ENCODE measurements around the gene NECTIN2. TPM values are rescaled to one million over a fixed set of nuclear protein-coding genes. Genes with fewer than 3 reads are reported as not detected.
"Not testable (repeated sequence)": the region's sequence is repeated elsewhere in the genome, so short reads cannot be mapped to it uniquely, and the experiment has no call there.

NECTIN2 gene
- total and polyA plus RNA-seq, 2 donors (not counting 1 experiment from before 2014, with no cell fraction given) = 0.15 to 0.32 TPM

GRCh38 chr19:44823373-44823698 is 22.8 kb upstream of the NECTIN2 start:
- WGBS (ENCODE audit: insufficient coverage) = 83% methylated on average over 1 of the region's 4 CpGs
- H3K27me3 Mint-ChIP-seq = peaks cover 22% of the 10 kb centered on the region

GRCh38 chr19:44824761-44825160 is 21.3 kb upstream of the NECTIN2 start:
- TF ChIP-seq EZH2 (IDR thresholded peaks at IDR 0.05; ENCODE audit: borderline replicate concordance, insufficient read depth, low read depth, low read length, poor library complexity, severe bottlenecking) (no peak), CTCF (IDR thresholded peaks at IDR 0.05) (no peak)
- H3K9ac ChIP-seq (ENCODE audit: low read length) = no peak overlapping the region
- DNase-seq (no peak), ATAC-seq (ENCODE audit: low read depth) (no peak)
- no peak overlapping the region for H3K4me3 ChIP-seq (ENCODE audit: control extremely low read depth in 1 of 5, extremely low read depth in 1 of 5, insufficient read depth in 1 of 5, low read depth in 2 of 5, low read length in 4 of 5)
- H3K9me3 ChIP-seq (ENCODE audit: control extremely low read depth in 1 of 3, control insufficient read depth in 2 of 3, insufficient read depth in 1 of 3, low read length in 2 of 3) = no peaks in the 10 kb centered on the region
- no peaks in the 10 kb centered on the region for H3K36me3 ChIP-seq (replicated peaks in 1 of 2; ENCODE audit: control extremely low read depth in 1 of 2, control insufficient read depth in 1 of 2, extremely low read depth in 1 of 2, insufficient read depth in 2 of 2, low read length in 1 of 2)
- Mint-ChIP-seq H3K9me3 (ENCODE audit: insufficient read depth) (no peaks in the 10 kb centered on the region), H3K4me3 (no peak overlapping the region), H3K27ac (no peak overlapping the region), H3K27me3 (peaks cover 23% of the 10 kb centered on the region), H3K4me1 (no peaks in the 10 kb centered on the region)
- no peaks in the 10 kb centered on the region for H4K20me1 ChIP-seq (ENCODE audit: control insufficient read depth, insufficient read depth, low read length, poor library complexity, severe bottlenecking)
- intact Hi-C loops (cut with micrococcal nuclease) = loop anchor here (10.0 kb wide), 1 partner anchor 380 kb away; no protein-coding TSS in a partner anchor
- no peak overlapping the region for H3K4me2 ChIP-seq (replicated peaks; ENCODE audit: low read depth, low read length, poor library complexity, severe bottlenecking)
- H3K4me1 ChIP-seq (ENCODE audit: control insufficient read depth in 2 of 2, insufficient read depth in 2 of 2, low read length in 2 of 2) = no peaks in the 10 kb centered on the region
- no peak overlapping the region for H3K27ac ChIP-seq (ENCODE audit: low read length in 2 of 2)
- H3K79me2 ChIP-seq (ENCODE audit: control insufficient read depth, insufficient read depth, low read length) = no peaks in the 10 kb centered on the region
- no peak overlapping the region for H2AFZ ChIP-seq (ENCODE audit: insufficient read depth, low read depth, low read length, poor library complexity, severe bottlenecking)
- H3K27me3 ChIP-seq (replicated peaks in 1 of 4; ENCODE audit: control extremely low read depth in 1 of 4, control insufficient read depth in 3 of 4, insufficient read depth in 4 of 4, low read length in 3 of 4) = no peaks in the 10 kb centered on the region
- ChIA-PET POLR2A (no interaction called here), CTCF (no interaction called here)
- 90% methylated on average over 4 of the region's 4 CpGs for WGBS (ENCODE audit: insufficient coverage)

More at GRCh38 chr19:44823373-44823698, 22.8 kb upstream of the NECTIN2 start:
- Histone ChIP-seq H3K9me3 (ENCODE audit: control extremely low read depth in 1 of 3, control insufficient read depth in 2 of 3, insufficient read depth in 1 of 3, low read length in 2 of 3) (no peaks in the 10 kb centered on the region), H3K9ac (ENCODE audit: low read length) (no peak overlapping the region), H3K36me3 (replicated peaks in 1 of 2; ENCODE audit: control extremely low read depth in 1 of 2, control insufficient read depth in 1 of 2, extremely low read depth in 1 of 2, insufficient read depth in 2 of 2, low read length in 1 of 2) (no peaks in the 10 kb centered on the region), H3K79me2 (ENCODE audit: control insufficient read depth, insufficient read depth, low read length) (no peaks in the 10 kb centered on the region), H3K4me2 (replicated peaks; ENCODE audit: low read depth, low read length, poor library complexity, severe bottlenecking) (no peak overlapping the region), H3K4me1 (ENCODE audit: control insufficient read depth in 2 of 2, insufficient read depth in 2 of 2, low read length in 2 of 2) (no peaks in the 10 kb centered on the region), H4K20me1 (ENCODE audit: control insufficient read depth, insufficient read depth, low read length, poor library complexity, severe bottlenecking) (no peaks in the 10 kb centered on the region), H2AFZ (ENCODE audit: insufficient read depth, low read depth, low read length, poor library complexity, severe bottlenecking) (no peak overlapping the region), H3K4me3 (ENCODE audit: control extremely low read depth in 1 of 5, extremely low read depth in 1 of 5, insufficient read depth in 1 of 5, low read depth in 2 of 5, low read length in 4 of 5) (no peak overlapping the region), H3K27me3 (replicated peaks in 1 of 4; ENCODE audit: control extremely low read depth in 1 of 4, control insufficient read depth in 3 of 4, insufficient read depth in 4 of 4, low read length in 3 of 4) (no peaks in the 10 kb centered on the region), H3K27ac (ENCODE audit: low read length in 2 of 2) (no peak overlapping the region)
- TF ChIP-seq CTCF (IDR thresholded peaks at IDR 0.05) (no peak), EZH2 (IDR thresholded peaks at IDR 0.05; ENCODE audit: borderline replicate concordance, insufficient read depth, low read depth, low read length, poor library complexity, severe bottlenecking) (no peak)
- no peak overlapping the region for H3K27ac Mint-ChIP-seq
- DNase-seq = no peak
- no peak for ATAC-seq (ENCODE audit: low read depth)
- intact Hi-C loops (cut with micrococcal nuclease) = loop anchor here (10.0 kb wide), 1 partner anchor 381 kb away; no protein-coding TSS in a partner anchor
- H3K9me3 Mint-ChIP-seq (ENCODE audit: insufficient read depth) = no peaks in the 10 kb centered on the region
- H3K4me1 Mint-ChIP-seq = no peaks in the 10 kb centered on the region
- POLR2A ChIA-PET = no interaction called here
- CTCF ChIA-PET = interaction anchor here (0.6 kb wide), 2 partner anchors 8 to 639 kb away, joined by 3 read pairs; no protein-coding TSS in a partner anchor
- no peak overlapping the region for H3K4me3 Mint-ChIP-seq

- H3K27ac Mint-ChIP-seq; H3K27ac ChIP-seq (ENCODE audit: low read length in 2 of 2); POLR2A ChIA-PET; CTCF ChIA-PET; H3K4me3 Mint-ChIP-seq; H3K9ac ChIP-seq (ENCODE audit: low read length); H3K9me3 Mint-ChIP-seq (ENCODE audit: insufficient read depth); H3K79me2 ChIP-seq (ENCODE audit: control insufficient read depth, insufficient read depth, low read length); H3K4me2 ChIP-seq (replicated peaks; ENCODE audit: low read depth, low read length, poor library complexity, severe bottlenecking); intact Hi-C loops (cut with micrococcal nuclease); H3K9me3 ChIP-seq (ENCODE audit: control extremely low read depth in 1 of 3, control insufficient read depth in 2 of 3, insufficient read depth in 1 of 3, low read length in 2 of 3); H3K4me1 ChIP-seq (ENCODE audit: control insufficient read depth in 2 of 2, insufficient read depth in 2 of 2, low read length in 2 of 2); H3K4me3 ChIP-seq (ENCODE audit: control extremely low read depth in 1 of 5, extremely low read depth in 1 of 5, insufficient read depth in 1 of 5, low read depth in 2 of 5, low read length in 4 of 5); H3K36me3 ChIP-seq (replicated peaks in 1 of 2; ENCODE audit: control extremely low read depth in 1 of 2, control insufficient read depth in 1 of 2, extremely low read depth in 1 of 2, insufficient read depth in 2 of 2, low read length in 1 of 2); H2AFZ ChIP-seq (ENCODE audit: insufficient read depth, low read depth, low read length, poor library complexity, severe bottlenecking); DNase-seq; H3K27me3 ChIP-seq (replicated peaks in 1 of 4; ENCODE audit: control extremely low read depth in 1 of 4, control insufficient read depth in 3 of 4, insufficient read depth in 4 of 4, low read length in 3 of 4); ATAC-seq (ENCODE audit: low read depth); H3K4me1 Mint-ChIP-seq; H4K20me1 ChIP-seq (ENCODE audit: control insufficient read depth, insufficient read depth, low read length, poor library complexity, severe bottlenecking): not testable (repeated sequence)
- 91% methylated on average over 4 of the region's 6 CpGs for WGBS (ENCODE audit: insufficient coverage)
- peaks cover 14% of the 10 kb centered on the region for H3K27me3 Mint-ChIP-seq
Measured at GRCh38 chr19:44832875-44833274, 13.2 kb upstream of the NECTIN2 start.

All from B cell (primary cell).